GM23338 (cell line): ENCODE results near the gene ATP9A. TPM values are rescaled to one million over a fixed set of nuclear protein-coding genes. Genes with fewer than 3 reads are reported as not detected.

Experiments used
- ATAC-seq: fragments of 200-7000 bp; cut with Tn5 transposase; 3 replicates; pipeline ENCODE4 v1.9.1; 2020
- DNase-seq: peaks from one replicate; pipeline ENCODE4 v3.0.0-alpha.2; 2015; ENCODE audit warnings: low spot score
- H2AFZ ChIP-seq: fragments of 200-600 bp; sonication (generic); 2 replicates; pipeline ENCODE4 v1.8.0; 2016; ENCODE audit warnings: antibody characterized with exemption, mild to moderate bottlenecking, moderate library complexity
- H3F3A ChIP-seq: fragments of 200-600 bp; sonication (generic); replicated peaks from 2 replicates; pipeline ENCODE4 v1.8.0; 2017; ENCODE audit warnings: antibody characterized with exemption, mixed run types, low read depth
- H3K27ac ChIP-seq: fragments of 200-600 bp; sonication (generic); 2 replicates; pipeline ENCODE4 v1.6.1; 2016; ENCODE audit warnings: low read depth
- H3K27me3 ChIP-seq: fragments of 200-600 bp; sonication (generic); 2 replicates; pipeline ENCODE4 v1.8.0; 2016; ENCODE audit warnings: mild to moderate bottlenecking, mixed run types, moderate library complexity; ENCODE audit not compliant: insufficient read depth
- H3K36me3 ChIP-seq: fragments of 200-600 bp; sonication (generic); 2 replicates; pipeline ENCODE4 v1.8.0; 2016; ENCODE audit warnings: mild to moderate bottlenecking; ENCODE audit not compliant: insufficient read depth
- H3K4me1 ChIP-seq: fragments of 200-600 bp; sonication (generic); 2 replicates; pipeline ENCODE4 v1.8.0; 2016; ENCODE audit warnings: mild to moderate bottlenecking, moderate library complexity; ENCODE audit not compliant: insufficient read depth
- H3K4me2 ChIP-seq: fragments of 200-600 bp; sonication (generic); 2 replicates; pipeline ENCODE4 v1.7.1; 2017; ENCODE audit warnings: mixed run types
- H3K4me3 ChIP-seq: fragments of 200-600 bp; sonication (generic); 2 replicates; pipeline ENCODE4 v1.6.1; 2016; ENCODE audit warnings: mixed run types
- H3K79me2 ChIP-seq: fragments of 200-600 bp; sonication (generic); replicated peaks from 2 replicates; pipeline ENCODE4 v1.8.0; 2017; ENCODE audit warnings: mild to moderate bottlenecking; ENCODE audit not compliant: insufficient read depth
- H3K9me2 ChIP-seq: fragments of 200-600 bp; sonication (generic); 2 replicates; pipeline ENCODE4 v1.8.0; 2017; ENCODE audit not compliant: insufficient read depth
- H4K20me1 ChIP-seq: fragments of 200-600 bp; sonication (generic); replicated peaks from 2 replicates; pipeline ENCODE4 v1.8.0; 2017; ENCODE audit warnings: mild to moderate bottlenecking; ENCODE audit not compliant: insufficient read depth
- H3K27ac Mint-ChIP-seq: 2 replicates; pipeline ENCODE4 v1.8.0; 2020; ENCODE audit warnings: inconsistent platforms, mild to moderate bottlenecking, moderate library complexity, mixed read lengths
- H3K27me3 Mint-ChIP-seq: 3 replicates; pipeline ENCODE4 v1.8.0; 2022; ENCODE audit warnings: low read depth, mild to moderate bottlenecking, moderate library complexity, mixed read lengths, inconsistent platforms; ENCODE audit not compliant: insufficient read depth, poor library complexity
- H3K36me3 Mint-ChIP-seq: 3 replicates; pipeline ENCODE4 v1.8.0; 2021; ENCODE audit warnings: low read depth, mild to moderate bottlenecking, inconsistent platforms, moderate library complexity, mixed read lengths
- H3K4me1 Mint-ChIP-seq: 3 replicates; pipeline ENCODE4 v1.8.0; 2020; ENCODE audit warnings: mild to moderate bottlenecking, inconsistent platforms, mixed read lengths
- H3K4me3 Mint-ChIP-seq: 3 replicates; pipeline ENCODE4 v1.8.0; 2021; ENCODE audit warnings: moderate library complexity, mild to moderate bottlenecking, inconsistent platforms, mixed read lengths
- H3K9me3 Mint-ChIP-seq: 3 replicates; pipeline ENCODE4 v1.8.0; 2020; ENCODE audit warnings: moderate library complexity, mild to moderate bottlenecking, inconsistent platforms, mixed read lengths
- CTCF ChIP-seq, 2 experiments: fragments of 200-600 bp in 1 of 2; sonication (generic) in 1 of 2; conservative IDR thresholded peaks; 2 replicates each; pipeline versions ENCODE4 v1.5.1 to v1.6.1; 2016 to 2017; ENCODE audit warnings: antibody characterized with exemption in 2 of 2, low read depth in 2 of 2, mild to moderate bottlenecking in 2 of 2, moderate library complexity in 1 of 2
- EZH2 ChIP-seq: fragments of 200-600 bp; sonication (generic); IDR thresholded peaks from one replicate; pipeline ENCODE4 v1.8.0; 2017; ENCODE audit warnings: antibody characterized with exemption, mild to moderate bottlenecking, low read depth; ENCODE audit not compliant: unreplicated experiment
- EZH2phosphoT487 ChIP-seq: fragments of 200-600 bp; sonication (generic); IDR thresholded peaks from one replicate; pipeline ENCODE4 v1.8.1; 2018; ENCODE audit warnings: antibody characterized with exemption; ENCODE audit not compliant: unreplicated experiment
- JUNB ChIP-seq: IDR thresholded peaks from one replicate; pipeline ENCODE4 v1.6.1; 2016; ENCODE audit warnings: antibody characterized with exemption; ENCODE audit not compliant: unreplicated experiment
- NANOG ChIP-seq: IDR thresholded peaks from 2 replicates; pipeline ENCODE4 v1.6.1; 2016; ENCODE audit warnings: antibody characterized with exemption, borderline replicate concordance
- POLR2AphosphoS5 ChIP-seq: IDR thresholded peaks from 2 replicates; pipeline ENCODE4 v1.6.1; 2016; ENCODE audit warnings: antibody characterized with exemption, low read depth
- REST ChIP-seq: IDR thresholded peaks from one replicate; pipeline ENCODE4 v1.6.1; 2018; ENCODE audit warnings: antibody characterized with exemption; ENCODE audit not compliant: unreplicated experiment
- STAT1 ChIP-seq: IDR thresholded peaks from one replicate; pipeline ENCODE4 v1.6.1; 2016; ENCODE audit warnings: antibody characterized with exemption; ENCODE audit not compliant: unreplicated experiment
- ZNF114 ChIP-seq: fragments of 250-450 bp; sonication (Bioruptor Pico); IDR thresholded peaks from 2 replicates; pipeline ENCODE4 v1.5.0; 2020; ENCODE audit warnings: mild to moderate bottlenecking, moderate library complexity
- ZNF331 ChIP-seq: fragments of 250-450 bp; sonication (Bioruptor Pico); IDR thresholded peaks from 2 replicates; pipeline ENCODE4 v1.5.0; 2020; ENCODE audit warnings: low read depth, mild to moderate bottlenecking, moderate library complexity
- ZNF462 ChIP-seq: fragments of 250-450 bp; sonication (Bioruptor Pico); IDR thresholded peaks from 2 replicates; pipeline ENCODE4 v1.5.0; 2020; ENCODE audit warnings: mild to moderate bottlenecking, moderate library complexity
- polyA plus RNA-seq: library from polyadenylated mRNA; unstranded; fragments of >200 nt; fragmentation: Nextera tagmentation; extraction: Ambion mirVana; gene quantifications from 2 replicates; pipeline ENCODE4 v1.2.1, GENCODE V29; 2016
- total RNA-seq: library from RNA; depleted of rRNA; stranded (reverse); fragments of >200 nt; shearing (Covaris generic); gene quantifications from 2 replicates; pipeline ENCODE4 v1.2.3, GENCODE V29; 2014

Gene ATP9A
- total and polyA plus RNA-seq, 2 experiments from 2014 or later, result 0.94 to 5.9 TPM

- H3K36me3 ChIP-seq, result no peaks in the 10 kb centered on the region
- no peak for TF ChIP-seq NANOG
- no peak for TF ChIP-seq POLR2AphosphoS5
- no peak for TF ChIP-seq JUNB
- no peak for TF ChIP-seq ZNF331 (CRISPR knock-in tag)
- TF ChIP-seq STAT1, result no peak
- no peak for TF ChIP-seq EZH2phosphoT487
- no peak for TF ChIP-seq ZNF114 (CRISPR knock-in tag)
- TF ChIP-seq EZH2, result no peak
- no peak for TF ChIP-seq REST
- no peak for TF ChIP-seq CTCF (conservative IDR thresholded peaks at IDR 0.05; ENCODE audit: low read depth in 2 of 2)
- TF ChIP-seq ZNF462, result no peak
These were observed 185.1 kb downstream of the ATP9A start for GRCh38 chr20:51583073-51583472.

More at GRCh38 chr20:51583073-51583472, 185.1 kb downstream of the ATP9A start:
- Histone ChIP-seq H4K20me1 (no peaks in the 10 kb centered on the region), H3K27me3 (no peaks in the 10 kb centered on the region), H3K4me2 (no peak overlapping the region), H3K79me2 (no peaks in the 10 kb centered on the region), H3F3A (no peaks in the 10 kb centered on the region), H3K4me1 (no peaks in the 10 kb centered on the region), H3K9me2 (peaks cover 8% of the 10 kb centered on the region; the same call in 1 of the 2 replicates), H2AFZ (no peak overlapping the region), H3K4me3 (no peak overlapping the region), H3K27ac (no peak overlapping the region)
- Mint-ChIP-seq H3K27ac (no peak overlapping the region), H3K4me3 (no peak overlapping the region), H3K9me3 (no peaks in the 10 kb centered on the region), H3K27me3 (peaks cover 6% of the 10 kb centered on the region), H3K4me1 (no peaks in the 10 kb centered on the region; the same call in 2 of the 3 replicates), H3K36me3 (no peaks in the 10 kb centered on the region)
- ATAC-seq, result no peak
- DNase-seq, result no peak
